Stimulated activated effector memory CD8-positive, alpha-beta T cell treated with anti-CD3 and anti-CD28 coated beads, Interleukin-12 subunit alpha, Interleukin-12 subunit beta, amount 100 ng/mL, for 72 hours (primary cell): Measurements from ENCODE around the gene IFNGR2.
"Not testable (repeated sequence)": the region's sequence is repeated elsewhere in the genome, so short reads cannot be mapped to it uniquely, and the experiment has no call there.

Source experiments
- ATAC-seq: fragments of 150-1000 bp; cut with Tn5 transposase; 2 replicates; pipeline ENCODE4 v1.10.0; 2021
- DNase-seq, 2 donors: peaks; one replicate each; pipeline ENCODE4 v3.0.0; 2021 to 2022; ENCODE audit warnings: low spot score in 2 of 2
- H3K27ac Mint-ChIP-seq: one replicate; pipeline ENCODE4 v1.8.0; 2022; ENCODE audit warnings: mild to moderate bottlenecking, mixed read lengths
- H3K36me3 Mint-ChIP-seq: one replicate; pipeline ENCODE4 v1.8.0; 2022; ENCODE audit warnings: mild to moderate bottlenecking, mixed read lengths
- H3K4me1 Mint-ChIP-seq: one replicate; pipeline ENCODE4 v1.8.0; 2022; ENCODE audit warnings: mixed read lengths
- H3K4me3 Mint-ChIP-seq: one replicate; pipeline ENCODE4 v1.8.0; 2022; ENCODE audit warnings: mild to moderate bottlenecking, mixed read lengths
- H3K9me3 Mint-ChIP-seq: one replicate; pipeline ENCODE4 v1.8.0; 2022; ENCODE audit warnings: mixed read lengths

The IFNGR2 gene, protein sequence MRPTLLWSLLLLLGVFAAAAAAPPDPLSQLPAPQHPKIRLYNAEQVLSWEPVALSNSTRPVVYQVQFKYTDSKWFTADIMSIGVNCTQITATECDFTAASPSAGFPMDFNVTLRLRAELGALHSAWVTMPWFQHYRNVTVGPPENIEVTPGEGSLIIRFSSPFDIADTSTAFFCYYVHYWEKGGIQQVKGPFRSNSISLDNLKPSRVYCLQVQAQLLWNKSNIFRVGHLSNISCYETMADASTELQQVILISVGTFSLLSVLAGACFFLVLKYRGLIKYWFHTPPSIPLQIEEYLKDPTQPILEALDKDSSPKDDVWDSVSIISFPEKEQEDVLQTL

DNA sequence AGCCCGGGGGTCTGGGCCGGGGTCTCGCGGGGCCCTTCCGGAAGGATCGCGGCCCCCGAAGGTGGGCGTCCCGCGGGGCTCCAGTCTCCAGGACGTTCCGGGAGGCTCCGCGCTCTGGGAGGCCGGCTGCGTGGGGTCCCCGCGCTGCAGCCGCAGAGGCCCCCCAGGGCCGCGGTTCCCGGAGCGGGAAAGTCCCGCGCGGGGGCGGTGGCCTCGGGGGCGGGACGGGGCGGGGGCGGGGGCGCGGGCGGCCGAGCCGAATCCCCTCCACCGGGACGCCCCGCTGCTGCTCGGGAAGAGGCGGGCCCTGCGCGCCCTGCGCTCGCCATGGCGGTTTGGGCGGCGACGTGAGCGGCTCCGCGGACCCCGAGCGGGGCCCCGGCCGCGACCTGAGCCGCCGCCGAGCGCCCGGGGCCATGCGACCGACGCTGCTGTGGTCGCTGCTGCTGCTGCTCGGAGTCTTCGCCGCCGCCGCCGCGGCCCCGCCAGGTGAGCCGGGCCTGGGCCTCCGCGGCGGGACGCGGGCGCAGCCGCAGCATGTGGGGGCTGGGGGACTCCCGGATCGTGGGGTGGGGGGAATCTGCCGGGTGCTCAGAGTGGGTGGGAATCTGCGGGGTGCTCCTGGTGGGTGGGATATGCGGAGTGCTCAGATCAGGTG, at the start of gene IFNGR2:
IFNGR2 (plus strand) TSS at position 286 of the 658 bp plus-strand sequence; CDS start at position 417, 131 bp downstream.
- no peak for DNase-seq
- peak; percentile 50 for ATAC-seq
- Mint-ChIP-seq H3K4me1 (peaks cover 12% of the 10 kb centered on the region), H3K27ac (no peak within 1 kb of the TSS), H3K9me3 (no peaks in the 10 kb centered on the region), H3K36me3 (no peaks in the 10 kb centered on the region), H3K4me3 (peak within 1 kb of the TSS; percentile 63)

DNA sequence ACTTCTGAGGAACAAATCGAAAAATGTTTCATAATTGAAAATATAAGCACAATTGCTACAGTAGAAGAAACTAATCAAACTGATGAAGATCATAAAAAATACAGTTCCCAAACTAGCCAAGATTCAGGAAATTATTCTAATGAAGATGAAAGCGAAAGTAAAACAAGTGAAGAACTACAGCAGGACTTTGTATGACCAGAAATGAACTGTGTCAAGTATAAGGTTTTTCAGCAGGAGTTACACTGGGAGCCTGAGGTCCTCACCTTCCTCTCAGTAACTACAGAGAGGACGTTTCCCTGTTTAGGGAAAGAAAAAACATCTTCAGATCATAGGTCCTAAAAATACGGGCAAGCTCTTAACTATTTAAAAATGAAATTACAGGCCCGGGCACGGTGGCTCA, 47.9 kb upstream of the IFNGR2 start:
- Mint-ChIP-seq H3K9me3 (no peaks in the 10 kb centered on the region), H3K27ac (no peak overlapping the region), H3K4me1 (no peaks in the 10 kb centered on the region), H3K4me3 (no peak overlapping the region), H3K36me3 (peaks cover 59% of the 10 kb centered on the region)
- ATAC-seq = no peak
- DNase-seq = no peak

DNA sequence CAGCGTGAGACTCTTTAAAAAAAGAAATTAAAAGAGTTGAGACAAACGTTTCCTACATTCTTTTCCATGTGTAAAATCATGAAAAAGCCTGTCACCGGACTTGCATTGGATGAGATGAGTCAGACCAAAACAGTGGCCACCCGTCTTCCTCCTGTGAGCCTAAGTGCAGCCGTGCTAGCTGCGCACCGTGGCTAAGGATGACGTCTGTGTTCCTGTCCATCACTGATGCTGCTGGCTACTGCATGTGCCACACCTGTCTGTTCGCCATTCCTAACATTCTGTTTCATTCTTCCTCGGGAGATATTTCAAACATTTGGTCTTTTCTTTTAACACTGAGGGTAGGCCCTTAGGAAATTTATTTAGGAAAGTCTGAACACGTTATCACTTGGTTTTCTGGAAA, 47.2 kb upstream of the IFNGR2 start:
- peaks cover 53% of the 10 kb centered on the region for H3K36me3 Mint-ChIP-seq
- H3K4me1 Mint-ChIP-seq = no peaks in the 10 kb centered on the region
- no peaks in the 10 kb centered on the region for H3K9me3 Mint-ChIP-seq
- no peak overlapping the region for H3K4me3 Mint-ChIP-seq
- DNase-seq (no peak), ATAC-seq (no peak)
- no peak overlapping the region for H3K27ac Mint-ChIP-seq

DNA sequence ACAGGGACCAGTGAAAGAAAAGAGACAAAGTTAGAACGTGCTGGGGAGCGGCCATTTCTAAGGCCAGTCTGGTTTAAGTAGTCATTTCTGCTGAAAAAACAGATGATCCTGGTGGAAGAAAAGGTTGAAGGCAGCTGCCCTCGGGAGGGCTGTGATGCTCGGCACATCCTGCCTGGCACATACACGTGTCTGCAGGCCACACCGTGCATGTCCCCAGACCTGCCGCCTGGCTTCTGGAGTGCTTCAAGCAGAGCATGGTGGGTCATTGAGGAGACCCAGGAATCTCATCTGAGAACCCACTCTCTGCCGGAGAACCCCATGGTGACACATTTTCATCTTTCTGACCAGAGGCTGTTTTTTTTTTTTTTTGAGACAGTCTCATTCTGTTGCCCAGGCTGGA, 46.0 kb upstream of the IFNGR2 start:
- Mint-ChIP-seq H3K27ac (peak overlapping the region; percentile 52), H3K9me3 (no peaks in the 10 kb centered on the region), H3K36me3 (peaks cover 41% of the 10 kb centered on the region), H3K4me1 (peaks cover 5% of the 10 kb centered on the region), H3K4me3 (no peak overlapping the region)
- DNase-seq (no peak), ATAC-seq (no peak)

DNA sequence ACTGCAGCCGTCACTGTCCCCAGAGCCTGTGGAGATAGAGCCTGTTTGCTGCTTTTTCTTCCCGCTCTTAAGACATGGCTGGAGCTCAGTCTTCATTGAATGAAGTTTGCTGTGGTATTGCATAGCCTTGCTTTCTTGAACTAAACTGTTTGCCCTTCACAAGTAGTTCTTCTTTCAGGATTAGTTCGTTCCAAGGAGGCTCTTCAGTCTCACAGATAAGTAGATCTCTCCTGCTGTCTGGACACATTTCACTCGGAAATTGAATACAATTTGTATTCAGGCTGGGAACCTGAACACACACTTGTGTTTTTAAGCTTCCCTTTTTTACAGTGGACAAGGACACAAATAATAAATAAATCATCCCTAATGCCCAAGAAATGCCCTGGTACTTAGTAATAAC, 43.8 kb upstream of the IFNGR2 start:
- Mint-ChIP-seq H3K4me1 (peaks cover 7% of the 10 kb centered on the region), H3K27ac (no peak overlapping the region), H3K4me3 (no peak overlapping the region), H3K9me3 (no peaks in the 10 kb centered on the region), H3K36me3 (peaks cover 27% of the 10 kb centered on the region)
- DNase-seq = no peak
- ATAC-seq = no peak

DNA sequence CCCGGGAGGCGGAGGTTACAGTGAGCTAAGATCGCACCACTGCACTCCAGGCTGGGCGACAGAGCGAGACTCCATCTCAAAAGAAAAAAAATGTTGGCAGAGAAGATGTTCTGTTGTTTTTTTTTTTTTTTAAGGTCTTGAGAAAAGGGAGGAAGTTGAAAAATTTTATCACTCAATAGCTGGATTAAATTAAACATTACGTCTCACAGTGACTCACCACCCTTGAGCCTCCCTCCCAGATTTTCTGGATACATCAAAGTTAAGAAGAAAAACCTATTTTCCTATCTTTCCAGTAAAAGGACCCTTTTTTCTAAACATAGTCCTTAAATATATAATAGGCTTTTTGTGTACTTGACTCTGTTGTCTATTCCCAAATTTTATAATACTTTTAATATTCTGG, 42.9 kb upstream of the IFNGR2 start:
- Mint-ChIP-seq H3K36me3 (peaks cover 19% of the 10 kb centered on the region), H3K4me3 (no peak overlapping the region), H3K4me1 (peaks cover 7% of the 10 kb centered on the region), H3K27ac (no peak overlapping the region), H3K9me3 (no peaks in the 10 kb centered on the region)
- DNase-seq = no peak
- ATAC-seq = no peak

DNA sequence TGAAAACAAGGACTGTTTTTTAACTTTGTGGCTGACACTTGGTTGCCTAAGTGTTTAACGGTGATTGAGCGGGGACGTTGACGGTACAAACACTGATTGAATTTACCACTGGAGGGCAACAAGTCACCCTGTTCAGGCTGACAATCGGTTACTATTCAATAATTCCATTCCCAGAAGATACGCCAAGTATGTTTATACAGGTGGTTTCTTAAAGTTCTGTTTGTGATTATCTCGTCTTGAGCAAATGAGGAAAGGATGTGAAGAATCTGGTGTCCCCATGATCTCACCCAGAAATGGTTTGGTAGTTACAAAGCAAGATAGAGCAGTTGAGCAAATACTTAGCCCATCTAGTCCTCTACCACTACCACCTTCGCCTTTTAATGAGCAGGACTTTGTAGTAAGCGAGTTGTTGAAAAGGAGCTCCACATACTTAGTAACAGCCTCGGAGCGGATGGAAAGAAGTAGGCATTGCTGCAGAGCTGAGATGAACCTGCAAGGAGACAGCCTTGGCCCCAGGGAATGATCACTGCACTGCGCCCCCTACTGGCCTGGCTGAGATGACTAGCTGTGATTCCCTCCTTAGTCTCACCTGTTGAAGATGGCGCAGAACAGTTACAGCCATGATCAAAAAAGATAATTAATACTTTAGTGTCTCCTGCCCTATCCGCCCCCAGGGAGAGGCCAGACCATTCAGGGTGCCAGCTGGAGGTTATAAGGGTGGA, 42.2 kb upstream of the IFNGR2 start:
- Mint-ChIP-seq H3K9me3 (no peaks in the 10 kb centered on the region), H3K27ac (no peak overlapping the region), H3K4me1 (peaks cover 7% of the 10 kb centered on the region), H3K4me3 (peak overlapping the region; percentile 63), H3K36me3 (peaks cover 12% of the 10 kb centered on the region)
- DNase-seq (peak; percentile 82 to 92), ATAC-seq (peak; percentile 91)

DNA sequence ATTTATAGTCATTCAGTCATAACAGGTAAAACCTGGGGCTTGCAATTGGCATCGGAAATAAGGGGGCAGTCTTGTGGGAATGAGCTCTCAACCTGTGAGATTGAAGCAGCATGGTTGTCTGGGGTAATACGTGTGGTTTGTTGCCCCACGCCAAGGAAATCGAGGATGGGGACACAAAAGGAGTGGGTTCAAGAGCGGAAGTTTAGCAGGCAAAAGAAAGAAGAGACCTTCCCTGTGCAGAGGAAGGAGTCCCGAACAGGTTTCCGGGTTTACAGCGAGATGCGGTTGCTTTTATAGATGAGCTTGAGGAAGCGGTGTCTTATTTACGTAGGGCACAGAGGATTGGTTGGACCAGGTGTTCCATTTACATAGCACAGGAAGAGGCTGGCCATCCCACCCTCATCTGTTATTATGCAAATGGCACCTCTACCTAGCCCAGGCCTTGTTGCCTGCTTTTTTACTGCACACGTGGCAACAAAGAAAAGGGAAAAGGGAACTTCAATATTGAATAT, 41.1 kb upstream of the IFNGR2 start:
- H3K4me3 Mint-ChIP-seq = peak overlapping the region; percentile 63
- DNase-seq (peak in 1 of 2 donors; percentile 64), ATAC-seq (peak; percentile 70)
- peaks cover 4% of the 10 kb centered on the region for H3K9me3 Mint-ChIP-seq
- peaks cover 1% of the 10 kb centered on the region for H3K36me3 Mint-ChIP-seq
- peaks cover 7% of the 10 kb centered on the region for H3K4me1 Mint-ChIP-seq
- peak overlapping the region; percentile 33 for H3K27ac Mint-ChIP-seq

DNA sequence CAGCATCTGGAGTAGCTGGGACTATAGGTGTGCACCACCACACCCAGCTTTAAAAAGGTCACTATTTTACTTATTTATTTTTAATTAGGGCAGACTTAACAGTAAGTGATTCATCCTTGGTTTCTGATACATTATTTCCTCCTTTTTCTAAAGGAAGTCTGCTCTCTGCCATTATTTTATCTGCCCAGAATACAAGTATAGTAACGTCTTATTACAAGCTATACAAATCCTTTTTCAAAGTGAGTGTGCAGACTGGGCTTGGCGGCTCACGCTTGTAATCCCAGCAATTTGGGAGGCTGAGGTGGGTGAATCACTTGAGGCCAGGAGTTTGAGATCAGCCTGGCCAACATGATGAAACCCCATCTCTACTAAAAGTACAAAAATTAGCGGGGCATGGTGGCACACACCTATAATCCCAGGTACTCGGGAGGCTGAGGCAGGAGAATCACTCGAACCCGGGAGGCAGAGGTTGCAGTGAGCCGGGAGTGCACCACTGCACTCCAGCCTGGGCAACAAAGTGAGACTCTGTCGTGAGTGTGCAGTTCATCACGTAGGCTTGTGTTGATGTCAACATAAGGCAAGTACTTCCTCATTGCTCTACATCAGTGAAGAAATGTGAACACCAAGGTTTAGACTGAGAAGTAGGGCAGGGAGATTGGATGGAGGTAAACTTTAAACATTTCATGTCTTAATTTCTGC, 39.2 kb upstream of the IFNGR2 start:
- H3K4me3 Mint-ChIP-seq = not testable (repeated sequence)
- Mint-ChIP-seq H3K27ac (peak overlapping the region; percentile 63), H3K9me3 (peaks cover 11% of the 10 kb centered on the region)

DNA sequence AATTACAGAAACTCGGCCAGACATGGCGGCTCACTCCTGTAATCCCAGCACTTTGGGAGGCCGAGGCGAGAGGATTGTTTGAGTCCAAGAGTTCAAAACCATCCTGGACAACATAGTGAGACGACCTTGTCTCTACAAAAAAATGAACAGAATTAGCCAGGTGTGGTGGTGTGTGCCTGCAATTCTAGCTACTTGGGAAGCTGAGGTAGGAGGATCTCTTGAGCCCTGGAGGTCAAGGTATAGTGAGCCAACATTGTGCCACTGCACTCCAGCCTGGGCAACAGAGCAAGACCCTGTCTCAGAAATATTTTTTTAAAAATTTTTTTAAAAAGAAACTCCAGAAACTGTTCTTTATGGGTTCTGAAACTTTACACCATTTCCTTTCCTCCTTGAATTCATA, 38.4 kb upstream of the IFNGR2 start:
- Mint-ChIP-seq H3K4me3 (no peak overlapping the region), H3K9me3 (peaks cover 11% of the 10 kb centered on the region), H3K36me3 (no peaks in the 10 kb centered on the region), H3K27ac (no peak overlapping the region), H3K4me1 (peaks cover 7% of the 10 kb centered on the region)
- ATAC-seq (no peak), DNase-seq (no peak)

More for the DNA sequence above, 39.2 kb upstream of the IFNGR2 start:
- not testable (repeated sequence) for DNase-seq, H3K36me3 Mint-ChIP-seq, H3K4me1 Mint-ChIP-seq, ATAC-seq

DNA sequence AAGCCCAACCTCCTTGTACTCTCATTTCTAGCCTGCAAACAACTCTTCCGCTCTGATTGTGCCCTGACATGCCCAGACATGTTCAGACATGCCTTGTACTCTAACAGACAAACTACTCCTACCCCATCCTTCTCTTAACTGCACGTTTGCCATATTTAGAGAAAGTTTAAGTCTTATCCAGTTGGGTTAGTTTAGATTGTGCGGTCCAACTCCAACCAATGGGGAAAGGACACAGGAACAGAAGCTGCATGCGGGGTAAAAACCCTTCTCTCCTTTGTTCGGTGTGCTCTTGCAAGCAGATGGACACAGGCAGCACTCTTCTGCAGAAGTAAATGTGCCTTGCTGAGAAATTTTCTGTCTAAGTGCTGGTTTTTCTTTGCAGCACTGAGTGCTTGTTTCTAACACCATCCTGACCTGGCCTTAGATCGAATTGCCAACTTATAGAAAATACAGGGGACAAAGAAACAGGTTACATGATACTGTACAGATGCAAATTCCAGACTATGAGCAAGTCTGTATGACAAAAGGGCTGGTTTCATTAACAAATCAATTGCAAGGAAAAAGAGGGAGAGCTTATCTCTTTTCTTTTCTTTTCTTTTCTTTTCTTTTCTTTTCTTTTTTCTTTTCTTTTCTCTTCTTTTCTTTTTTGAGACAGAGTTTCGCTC, 35.8 kb upstream of the IFNGR2 start:
- no peak for ATAC-seq
- peak overlapping the region; percentile 53 for H3K27ac Mint-ChIP-seq

DNA sequence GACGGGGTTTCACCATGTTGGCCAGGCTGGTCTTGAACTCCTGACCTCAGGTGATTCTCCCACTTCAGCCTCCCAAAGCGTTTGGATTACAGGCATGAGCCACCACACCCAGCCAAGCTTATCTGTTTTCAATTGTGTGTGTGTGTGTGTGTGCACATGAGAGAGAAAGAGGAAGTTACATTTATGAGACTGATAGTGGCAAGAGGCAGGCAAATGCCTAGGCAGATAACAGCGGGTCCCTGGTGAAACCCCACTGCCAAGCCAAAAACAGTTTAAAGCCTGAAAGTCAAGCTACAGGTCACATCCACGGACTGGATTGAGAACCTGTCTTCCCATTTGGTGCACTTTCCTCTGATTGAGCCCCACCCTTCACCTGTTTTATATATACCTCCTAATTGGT, 35.1 kb upstream of the IFNGR2 start:
- DNase-seq (no peak), ATAC-seq (no peak)
- Mint-ChIP-seq H3K27ac (no peak overlapping the region), H3K4me1 (no peaks in the 10 kb centered on the region), H3K9me3 (peaks cover 11% of the 10 kb centered on the region), H3K36me3 (no peaks in the 10 kb centered on the region), H3K4me3 (no peak overlapping the region)

More for the DNA sequence above, 35.8 kb upstream of the IFNGR2 start:
- H3K4me3 Mint-ChIP-seq = no peak overlapping the region
- no peak for DNase-seq
- peaks cover 11% of the 10 kb centered on the region for H3K9me3 Mint-ChIP-seq
- no peaks in the 10 kb centered on the region for H3K36me3 Mint-ChIP-seq
- no peaks in the 10 kb centered on the region for H3K4me1 Mint-ChIP-seq

DNA sequence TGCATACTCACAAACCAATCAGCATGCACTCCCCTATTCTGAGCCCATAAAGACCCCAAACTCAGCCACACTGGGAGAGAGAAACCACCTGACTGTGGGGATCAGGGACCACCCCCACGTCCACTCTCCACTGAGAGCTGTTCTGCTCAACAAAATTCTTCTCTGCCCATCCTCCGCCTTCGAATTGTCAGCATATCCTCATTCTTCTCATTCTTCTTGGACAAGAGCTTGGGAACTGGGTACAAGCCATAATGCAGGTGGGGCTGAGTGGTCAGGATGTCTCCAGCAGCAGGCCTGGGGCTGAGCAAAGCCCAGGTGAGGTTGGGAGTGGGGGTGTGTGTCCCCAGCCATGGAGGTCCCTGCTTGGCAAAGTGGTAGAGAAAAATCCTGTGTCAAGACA, 34.6 kb upstream of the IFNGR2 start:
- ATAC-seq = no peak
- no peaks in the 10 kb centered on the region for H3K36me3 Mint-ChIP-seq
- H3K27ac Mint-ChIP-seq = no peak overlapping the region
- no peaks in the 10 kb centered on the region for H3K4me1 Mint-ChIP-seq
- no peak overlapping the region for H3K4me3 Mint-ChIP-seq
- H3K9me3 Mint-ChIP-seq = peaks cover 11% of the 10 kb centered on the region
- DNase-seq = no peak

DNA sequence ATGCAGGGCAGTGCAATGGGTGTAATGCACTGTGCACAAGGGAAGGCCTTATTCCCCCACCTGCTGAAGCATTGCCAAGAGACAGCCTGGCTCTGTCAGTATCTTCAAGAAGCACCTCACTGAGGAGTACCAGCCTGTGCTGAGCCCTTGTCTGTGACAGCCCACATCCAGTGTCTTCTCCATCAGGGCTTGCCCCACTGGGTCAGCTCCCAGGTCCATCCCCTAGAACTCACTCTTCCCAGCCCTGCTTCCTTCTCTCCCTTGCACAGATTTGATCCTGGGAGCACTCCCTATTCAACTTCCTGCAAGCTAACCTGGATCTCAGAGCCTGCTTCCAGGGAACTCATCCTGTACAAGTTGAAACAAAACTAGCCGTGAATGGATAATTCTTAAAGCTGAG, 33.6 kb upstream of the IFNGR2 start:
- Mint-ChIP-seq H3K36me3 (no peaks in the 10 kb centered on the region), H3K9me3 (peaks cover 11% of the 10 kb centered on the region), H3K27ac (no peak overlapping the region), H3K4me1 (no peaks in the 10 kb centered on the region), H3K4me3 (no peak overlapping the region)
- DNase-seq (no peak), ATAC-seq (no peak)
